COLO829 (cell line): ENCODE results near the gene KRTAP1-5.
"Not testable (repeated sequence)": the region's sequence is repeated elsewhere in the genome, so short reads cannot be mapped to it uniquely, and the experiment has no call there.

Experiments used
- DNase-seq: peaks from one replicate; pipeline ENCODE4 v3.0.0; 2012; ENCODE audit warnings: low spot score

The KRTAP1-5 gene, protein sequence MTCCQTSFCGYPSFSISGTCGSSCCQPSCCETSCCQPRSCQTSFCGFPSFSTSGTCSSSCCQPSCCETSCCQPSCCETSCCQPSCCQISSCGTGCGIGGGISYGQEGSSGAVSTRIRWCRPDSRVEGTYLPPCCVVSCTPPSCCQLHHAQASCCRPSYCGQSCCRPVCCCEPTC

DNA sequence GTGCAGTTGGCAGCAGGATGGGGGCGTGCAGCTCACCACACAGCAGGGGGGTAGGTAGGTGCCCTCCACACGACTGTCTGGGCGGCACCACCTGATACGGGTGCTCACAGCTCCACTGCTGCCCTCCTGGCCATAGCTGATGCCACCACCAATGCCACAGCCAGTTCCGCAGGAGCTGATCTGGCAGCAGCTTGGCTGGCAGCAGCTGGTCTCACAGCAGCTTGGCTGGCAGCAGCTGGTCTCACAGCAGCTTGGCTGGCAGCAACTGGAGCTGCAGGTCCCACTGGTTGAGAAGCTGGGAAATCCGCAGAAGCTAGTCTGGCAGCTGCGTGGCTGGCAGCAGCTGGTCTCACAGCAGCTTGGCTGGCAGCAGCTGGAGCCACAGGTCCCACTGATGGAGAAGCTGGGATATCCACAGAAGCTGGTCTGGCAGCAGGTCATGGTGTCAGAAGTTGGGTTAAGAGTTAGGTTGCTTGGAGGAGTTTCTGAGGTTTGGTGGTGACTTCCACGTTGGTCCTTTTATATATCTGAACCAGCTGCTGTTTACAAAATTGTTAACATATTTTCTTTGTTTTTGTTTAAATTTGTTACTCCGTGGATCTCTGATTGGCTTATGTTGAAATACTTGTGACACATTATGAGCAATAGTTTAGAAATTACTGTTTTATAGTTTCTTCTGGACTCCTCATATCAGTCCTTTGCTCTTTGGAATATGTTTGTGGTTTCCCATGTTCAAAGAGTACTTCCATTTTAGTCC, at the start of gene KRTAP1-5:
TSS of gene KRTAP1-5 (minus strand) at position 494 of the 757 bp plus-strand sequence. CDS start at position 441, 53 bp downstream.
- no peak for DNase-seq

DNA sequence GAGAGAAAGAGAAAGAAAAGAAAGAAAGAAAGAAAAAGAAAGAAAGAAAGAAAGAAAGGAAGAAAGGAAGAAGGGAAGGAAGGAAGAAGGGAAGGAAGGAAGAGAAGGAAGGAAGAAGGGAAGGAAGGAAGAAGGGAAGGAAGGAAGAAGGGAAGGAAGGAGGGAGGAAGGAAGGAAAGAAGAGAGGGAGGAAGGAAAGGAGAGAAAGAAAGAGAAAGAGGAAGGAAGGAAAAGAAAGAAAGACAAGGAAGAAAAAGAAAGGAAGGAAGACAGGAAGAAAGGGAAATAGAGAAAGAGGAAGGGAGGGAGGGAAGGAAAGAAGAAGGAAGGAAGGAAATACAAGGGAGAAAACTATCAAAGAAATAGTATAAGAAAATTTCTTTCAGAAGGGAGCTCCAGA, 49.8 kb upstream of the KRTAP1-5 start:
- no peak for DNase-seq

DNA sequence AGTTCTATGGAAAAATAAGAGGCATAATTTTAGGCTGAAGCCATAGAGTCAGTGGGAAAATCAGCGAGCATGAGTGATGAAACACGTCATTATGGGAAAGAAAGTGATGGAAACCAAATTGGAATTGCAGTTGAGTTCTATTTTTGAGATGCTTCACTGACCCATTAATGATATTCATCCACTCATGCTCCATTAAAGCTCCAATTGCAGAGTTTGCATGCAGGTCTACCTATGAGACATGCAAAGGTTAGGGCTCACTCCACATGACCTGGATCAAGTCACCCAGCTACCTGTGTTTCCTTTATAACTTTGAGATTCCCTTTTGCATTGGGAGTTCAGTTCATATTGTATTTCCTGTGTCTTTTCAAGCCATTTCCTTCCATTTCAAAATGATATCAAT, 46.7 kb upstream of the KRTAP1-5 start:
- no peak for DNase-seq

DNA sequence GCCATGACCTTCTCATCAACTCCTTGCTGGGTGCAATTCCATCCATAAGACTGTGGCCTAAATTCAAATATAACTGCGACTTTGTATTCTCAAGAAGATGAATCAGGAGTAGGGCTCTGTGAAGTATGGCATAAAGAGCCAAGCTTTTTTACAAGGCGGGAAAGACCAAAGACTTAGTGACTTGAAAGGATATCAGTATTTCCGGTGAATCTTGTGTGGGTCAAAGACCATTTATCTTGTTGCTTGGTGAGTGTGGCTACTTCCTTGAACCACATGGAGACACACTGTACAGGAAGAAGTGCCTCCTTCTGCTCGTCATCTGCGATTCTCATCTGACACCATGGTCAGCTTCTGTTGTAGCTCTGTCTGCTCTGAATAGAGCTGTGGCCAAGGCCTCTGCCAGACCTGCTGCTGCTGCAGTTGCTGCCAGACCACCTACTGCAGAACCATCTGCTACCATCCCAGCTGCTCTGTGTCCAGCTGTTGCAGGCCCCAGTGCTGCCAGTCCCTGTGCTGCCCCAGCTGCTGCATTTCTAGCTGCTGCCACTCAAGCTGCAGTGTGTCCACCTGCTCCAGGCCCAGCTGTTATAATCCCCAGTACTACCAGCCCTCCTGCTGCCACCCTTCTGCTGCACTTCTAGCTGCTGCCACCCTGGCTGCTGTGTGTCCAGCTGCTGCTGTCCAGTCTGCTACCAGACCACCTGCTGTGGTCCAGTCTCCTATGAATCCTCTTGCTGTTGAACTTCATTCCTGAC, 44.8 kb upstream of the KRTAP1-5 start:
- no peak for DNase-seq

DNA sequence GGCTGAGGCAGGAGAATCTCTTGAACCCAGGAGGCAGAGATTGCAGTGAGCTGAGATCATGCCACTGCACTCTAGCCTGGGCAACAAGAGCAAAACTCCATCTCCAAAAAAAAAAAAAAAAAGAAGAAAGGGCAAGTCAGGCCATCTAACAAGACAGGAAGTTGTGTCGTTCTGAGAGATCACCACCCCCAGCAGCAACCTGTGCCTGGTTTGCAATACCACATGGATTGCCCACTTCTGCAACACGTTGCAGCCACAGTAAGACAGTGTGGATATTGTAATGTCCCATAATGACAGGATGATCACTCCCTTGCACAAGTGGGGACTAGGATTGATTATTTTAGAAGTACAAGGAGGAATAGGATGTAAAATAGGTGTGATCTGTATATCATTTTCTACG, 42.0 kb upstream of the KRTAP1-5 start:
- no peak for DNase-seq

DNA sequence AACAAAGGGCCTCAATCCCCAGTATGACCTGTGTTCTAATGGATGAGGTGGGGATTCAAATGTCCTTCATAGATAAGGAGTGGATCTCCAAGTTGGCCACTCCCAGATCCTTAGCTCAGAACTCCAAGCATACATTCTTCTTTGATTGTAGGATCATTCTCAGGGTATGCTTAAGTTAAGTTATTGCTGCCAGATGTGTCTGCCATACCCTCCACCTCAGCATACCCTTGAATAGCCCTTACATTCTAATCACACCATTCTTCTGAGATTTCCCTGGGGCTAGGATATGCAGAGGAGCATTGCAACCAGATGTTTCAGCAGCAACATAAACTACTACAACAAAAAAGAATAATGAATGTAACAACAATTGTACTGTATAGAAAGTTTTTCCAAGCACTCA, 40.3 kb upstream of the KRTAP1-5 start:
- no peak for DNase-seq

DNA sequence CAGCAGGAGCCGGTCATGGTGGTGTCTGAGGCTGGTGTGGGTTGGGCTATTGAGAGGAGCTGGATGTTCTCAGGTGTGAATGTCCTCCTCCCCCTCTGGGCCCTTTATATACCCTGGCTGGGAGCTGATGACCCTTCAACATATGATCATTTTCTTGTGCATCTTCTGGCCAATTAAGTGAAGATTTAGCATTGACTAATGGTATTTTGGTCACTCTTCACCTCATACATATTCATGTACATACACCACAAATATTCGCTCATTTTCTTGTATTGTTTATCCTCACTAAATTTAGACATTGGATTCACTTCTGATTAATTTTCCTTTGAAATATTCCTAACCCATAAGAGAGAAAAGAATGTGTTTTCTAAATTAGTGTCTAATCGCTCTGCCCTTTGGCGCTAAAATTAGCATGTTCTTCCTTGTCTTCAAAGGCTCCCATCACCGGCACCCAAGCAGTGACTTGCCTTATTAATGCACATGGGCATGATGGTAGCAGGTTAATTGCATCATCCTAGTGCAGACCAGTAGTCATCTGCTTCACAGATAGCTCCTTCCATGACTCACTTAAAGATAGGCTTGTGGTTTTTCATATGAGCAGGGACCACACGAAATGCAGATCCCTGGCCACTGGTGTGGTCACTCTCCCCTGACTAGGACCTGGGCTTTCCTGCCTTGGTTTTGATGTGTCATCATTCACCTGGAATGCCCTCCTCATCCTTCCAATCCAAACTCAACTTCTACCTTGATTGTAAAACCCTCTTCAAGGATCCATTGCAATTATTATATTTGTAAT, 39.0 kb upstream of the KRTAP1-5 start, which contains the start of gene KRTAP2-4:
TSS of gene KRTAP2-4 (minus strand) at position 51 of the 796 bp plus-strand sequence. CDS start at position 17, 34 bp downstream.
- no peak for DNase-seq

DNA sequence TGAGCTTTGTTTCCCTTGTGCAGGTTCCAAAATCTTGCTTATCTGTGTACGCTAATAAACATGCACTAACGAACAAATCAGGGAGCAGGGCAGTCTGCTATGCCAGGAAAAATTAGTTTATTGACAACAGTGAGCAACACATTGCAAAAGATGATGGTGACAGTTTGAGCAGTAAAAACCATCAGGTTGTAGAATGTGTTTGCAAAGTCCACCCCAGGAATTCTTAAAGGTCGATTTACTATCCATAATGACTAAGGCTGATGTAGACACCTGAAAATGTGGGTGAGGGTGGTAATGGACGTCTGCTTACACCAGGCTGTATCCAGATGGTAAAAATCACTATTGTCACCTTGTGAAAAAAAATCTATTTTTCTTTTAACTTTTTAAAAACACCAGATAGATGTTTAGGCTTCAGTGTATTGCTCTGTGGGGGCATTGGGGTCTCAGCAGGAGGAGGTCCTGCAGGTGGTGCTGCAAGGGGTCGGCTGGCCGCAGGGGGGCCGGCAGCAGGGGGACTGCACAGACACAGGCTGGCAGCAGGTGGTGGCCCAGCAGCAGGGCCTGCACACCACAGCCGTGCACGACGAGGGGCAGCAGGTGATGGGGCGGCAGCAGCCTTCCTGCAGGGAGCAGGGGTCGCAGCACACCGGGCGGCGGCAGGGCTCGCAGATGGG, 38.1 kb upstream of the KRTAP1-5 start:
- DNase-seq: not testable (repeated sequence)

DNA sequence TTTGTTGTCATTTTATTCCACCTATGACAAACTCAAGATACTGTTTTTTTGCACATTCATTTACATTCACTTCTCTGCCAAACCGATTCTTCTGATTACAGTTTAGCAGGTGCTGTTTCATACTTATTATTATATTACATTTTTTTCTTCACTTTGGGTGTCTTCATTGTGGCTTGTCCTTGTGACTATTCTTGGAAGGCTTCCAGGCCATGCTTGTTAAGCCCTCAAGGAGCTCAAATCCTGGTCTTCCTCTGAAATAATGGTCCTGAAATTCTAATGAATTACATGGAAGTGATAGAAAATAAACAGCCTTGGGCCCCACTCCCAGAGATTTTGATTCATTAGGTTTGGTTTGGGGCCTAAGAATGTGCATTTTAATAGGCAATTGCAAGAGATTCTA, 37.3 kb upstream of the KRTAP1-5 start:
- DNase-seq: no peak

DNA sequence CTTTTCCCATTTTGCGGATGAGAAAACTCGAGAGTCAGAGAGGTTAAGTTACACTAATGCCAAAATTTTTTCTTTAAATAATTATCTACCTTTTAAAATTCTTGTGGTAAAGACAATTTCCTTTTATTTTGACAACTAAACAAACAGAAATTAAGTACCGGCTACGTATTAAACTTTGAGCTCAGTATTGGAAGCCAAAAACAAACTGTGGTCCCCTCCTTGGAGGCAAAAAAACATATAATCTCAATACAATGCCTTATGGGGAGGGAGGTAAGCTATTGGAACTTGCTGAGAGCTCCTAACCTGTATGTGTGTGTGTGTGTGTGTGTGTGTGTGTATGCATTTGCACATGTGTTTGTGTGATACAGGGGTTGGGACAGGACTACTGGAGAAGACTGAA, 36.4 kb upstream of the KRTAP1-5 start:
- no peak for DNase-seq

DNA sequence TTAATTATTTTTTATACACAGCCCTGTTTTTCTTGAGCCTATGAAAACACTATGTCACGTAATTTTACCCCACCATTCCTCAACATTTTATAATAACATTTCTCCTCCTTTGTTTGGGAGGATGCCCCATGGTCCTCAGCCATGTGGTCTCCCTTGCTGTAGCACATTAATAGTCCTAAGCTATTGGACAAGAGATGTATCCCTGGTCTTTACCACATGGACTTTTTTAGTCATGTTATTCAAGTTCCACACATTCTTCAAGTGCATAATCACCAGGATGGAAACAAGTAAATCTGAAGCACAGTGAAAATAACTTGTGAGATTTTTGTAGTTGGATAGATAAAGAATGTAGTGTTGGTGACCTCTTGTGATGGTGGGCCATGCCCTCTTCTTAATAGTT, 35.0 kb upstream of the KRTAP1-5 start:
- DNase-seq: peak; percentile 20

DNA sequence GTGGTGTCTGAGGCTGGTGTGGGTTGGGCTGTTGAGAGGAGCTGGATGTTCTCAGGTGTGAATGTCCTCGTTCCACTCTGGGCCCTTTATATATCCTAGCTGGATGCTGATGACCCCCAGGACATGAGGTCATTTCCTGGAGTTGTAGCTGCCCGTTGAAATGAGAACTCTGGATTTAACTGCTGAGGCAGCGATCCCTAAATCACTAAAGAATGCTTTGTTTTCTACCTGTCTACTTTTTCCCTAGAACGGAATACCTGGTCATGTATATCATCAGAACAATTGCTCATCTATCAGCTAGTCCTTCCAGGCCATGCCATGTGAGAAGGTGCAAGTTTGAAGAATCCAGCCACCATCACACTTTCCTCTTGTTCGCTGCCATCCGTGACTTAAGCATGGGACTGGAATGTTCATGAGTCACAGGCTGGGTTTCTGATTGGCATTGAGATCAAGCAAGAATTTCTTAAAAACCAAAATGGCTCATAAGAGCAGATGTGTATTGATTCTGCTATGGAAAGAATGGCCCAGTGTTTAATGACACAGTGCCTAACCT, 33.1 kb upstream of the KRTAP1-5 start, which contains the start of gene KRTAP2-3:
TSS of gene KRTAP2-3 (minus strand) at position 63 of the 553 bp plus-strand sequence. CDS start 64 bp downstream, outside the sequence.
- peak; percentile 89 for DNase-seq

DNA sequence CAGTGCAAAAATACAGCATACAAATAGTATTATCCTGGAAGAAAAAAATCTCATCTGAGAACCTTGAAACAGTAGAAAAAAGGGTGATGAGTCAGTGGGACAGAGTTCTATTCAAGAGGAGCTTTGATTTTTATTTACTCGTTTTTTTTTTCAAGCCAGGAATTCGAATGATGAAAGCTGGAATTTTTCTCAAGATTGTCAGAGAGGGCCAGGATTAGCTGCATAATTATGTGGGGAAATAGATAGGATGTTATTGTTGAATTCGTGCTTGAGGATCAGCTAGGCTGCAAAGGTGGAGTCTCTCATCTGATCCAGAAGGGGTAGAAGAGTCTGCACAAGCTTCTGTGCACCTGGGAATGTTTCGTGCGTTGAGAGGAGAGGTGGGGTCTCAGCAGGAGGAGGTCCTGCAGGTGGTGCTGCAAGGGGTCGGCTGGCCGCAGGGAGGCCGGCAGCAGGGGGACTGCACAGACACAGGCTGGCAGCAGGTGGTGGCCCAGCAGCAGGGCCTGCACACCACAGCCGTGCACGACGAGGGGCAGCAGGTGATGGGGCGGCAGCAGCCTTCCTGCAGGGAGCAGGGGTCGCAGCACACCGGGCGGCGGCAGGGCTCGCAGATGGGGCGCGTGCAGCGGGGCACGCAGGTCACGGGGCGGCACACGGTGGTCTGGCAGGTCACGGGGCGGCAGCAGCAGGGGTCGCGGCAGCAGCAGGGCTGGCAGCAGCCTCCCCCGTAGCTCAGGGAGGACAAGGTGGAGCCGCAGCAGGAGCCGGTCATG, 32.5 kb upstream of the KRTAP1-5 start:
- peak; percentile 82 for DNase-seq

DNA sequence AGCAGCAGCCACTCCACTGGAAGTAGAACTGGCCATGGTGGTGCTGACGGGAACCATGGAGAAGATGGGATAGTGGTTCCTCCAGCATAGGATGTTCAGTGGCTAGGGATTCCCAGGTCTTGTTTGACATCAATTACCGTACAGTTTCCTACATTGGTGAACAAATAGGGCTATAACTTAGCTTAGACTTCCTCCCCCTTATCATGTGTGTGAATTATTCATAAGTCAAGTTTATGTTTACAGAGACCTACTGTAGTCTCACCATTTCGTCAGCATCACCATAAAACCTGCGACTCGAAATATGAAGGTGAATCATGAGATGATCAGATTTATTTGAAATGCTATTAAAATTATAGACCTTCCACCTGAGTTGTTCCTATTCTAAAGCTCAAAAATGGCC, 31.7 kb upstream of the KRTAP1-5 start:
- no peak for DNase-seq

DNA sequence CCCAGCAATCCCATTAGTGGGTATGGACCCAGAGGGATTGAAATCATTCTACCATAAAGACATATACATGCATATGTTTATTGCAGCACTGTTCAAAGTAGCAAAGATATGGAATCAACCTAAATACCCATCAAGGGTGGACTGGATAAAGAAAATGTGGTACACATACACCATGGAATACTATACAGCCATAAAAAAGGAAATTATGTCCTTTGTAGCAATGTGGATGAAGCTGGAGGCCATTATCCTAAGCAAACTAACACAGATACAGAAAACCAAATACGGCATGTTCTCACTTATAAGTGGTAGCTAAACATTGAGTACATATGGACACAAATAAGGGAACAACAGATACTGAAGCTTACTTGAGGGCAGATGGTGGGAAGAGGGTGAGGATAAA, 30.5 kb upstream of the KRTAP1-5 start:
- DNase-seq: no peak

DNA sequence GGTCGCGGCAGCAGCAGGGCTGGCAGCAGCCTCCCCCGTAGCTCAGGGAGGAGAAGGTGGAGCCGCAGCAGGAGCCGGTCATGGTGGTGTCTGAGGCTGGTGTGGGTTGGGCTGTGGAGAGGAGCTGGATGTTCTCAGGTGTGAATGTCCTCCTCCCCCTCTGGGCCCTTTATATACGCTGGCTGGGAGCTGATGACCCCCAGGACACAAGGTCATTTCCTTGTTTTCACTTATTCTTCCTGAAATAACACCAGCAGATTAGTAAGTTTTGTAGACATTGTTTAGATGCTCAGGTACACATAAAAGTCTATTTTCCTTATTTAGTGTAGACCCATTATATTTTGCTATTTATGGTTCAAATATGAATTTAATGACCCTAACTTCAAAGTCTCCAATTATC, 28.1 kb upstream of the KRTAP1-5 start, which contains the start of gene KRTAP2-2:
TSS of gene KRTAP2-2 (minus strand) at position 101 of the 400 bp plus-strand sequence. CDS start at position 82, 19 bp downstream.
- not testable (repeated sequence) for DNase-seq

DNA sequence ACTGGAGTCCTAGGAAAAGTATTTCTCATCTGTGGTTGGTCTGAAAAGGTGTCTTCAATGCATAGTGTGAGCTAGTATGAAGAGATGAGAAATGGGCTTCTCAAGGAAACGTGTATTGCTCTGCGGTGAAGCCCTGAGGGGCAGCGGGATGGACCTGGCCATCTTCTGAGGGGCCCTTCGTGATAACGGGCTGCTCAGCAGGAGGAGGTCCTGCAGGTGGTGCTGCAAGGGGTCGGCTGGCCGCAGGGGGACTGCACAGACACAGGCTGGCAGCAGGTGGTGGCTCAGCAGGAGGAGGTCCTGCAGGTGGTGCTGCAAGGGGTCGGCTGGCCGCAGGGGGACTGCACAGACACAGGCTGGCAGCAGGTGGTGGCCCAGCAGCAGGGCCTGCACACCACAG, 27.5 kb upstream of the KRTAP1-5 start:
- not testable (repeated sequence) for DNase-seq

DNA sequence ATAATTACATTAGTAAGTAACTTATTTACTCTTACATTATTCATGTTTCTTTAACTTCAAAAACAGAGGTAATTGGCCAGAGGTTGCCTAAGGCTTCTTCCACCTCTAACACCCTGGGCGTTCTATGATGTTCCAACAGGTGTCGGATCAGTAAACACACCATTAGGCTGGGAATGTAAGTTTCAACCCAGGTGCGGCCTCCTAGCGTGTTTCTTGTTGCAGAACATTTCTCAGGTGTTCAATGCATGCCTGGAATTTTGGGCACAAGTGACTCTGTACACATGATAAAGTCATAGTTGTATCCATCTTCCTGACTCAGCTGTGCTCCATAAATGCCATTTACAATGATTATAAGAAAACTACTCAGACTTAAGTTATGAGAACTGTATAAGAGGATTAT, 27.0 kb upstream of the KRTAP1-5 start:
- DNase-seq: no peak

DNA sequence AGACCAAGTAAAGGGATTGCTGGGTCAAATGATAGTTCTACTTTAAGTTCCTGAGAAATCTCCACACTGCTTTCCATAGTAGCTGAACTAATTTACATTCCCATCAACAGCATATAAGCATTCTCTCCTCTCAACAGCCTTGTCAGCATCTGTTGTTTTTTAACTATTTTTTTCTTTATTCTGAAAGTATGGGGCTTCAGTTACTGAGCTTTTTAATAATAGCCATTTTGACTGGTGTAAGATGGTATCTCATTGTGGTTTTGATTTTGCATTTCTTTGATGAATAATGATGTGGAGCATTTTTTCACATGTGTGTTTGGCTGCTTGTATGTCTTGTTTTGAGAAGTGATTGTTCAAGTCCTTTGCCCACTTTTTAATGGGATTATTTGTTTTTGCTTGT, 25.6 kb upstream of the KRTAP1-5 start:
- DNase-seq: no peak

DNA sequence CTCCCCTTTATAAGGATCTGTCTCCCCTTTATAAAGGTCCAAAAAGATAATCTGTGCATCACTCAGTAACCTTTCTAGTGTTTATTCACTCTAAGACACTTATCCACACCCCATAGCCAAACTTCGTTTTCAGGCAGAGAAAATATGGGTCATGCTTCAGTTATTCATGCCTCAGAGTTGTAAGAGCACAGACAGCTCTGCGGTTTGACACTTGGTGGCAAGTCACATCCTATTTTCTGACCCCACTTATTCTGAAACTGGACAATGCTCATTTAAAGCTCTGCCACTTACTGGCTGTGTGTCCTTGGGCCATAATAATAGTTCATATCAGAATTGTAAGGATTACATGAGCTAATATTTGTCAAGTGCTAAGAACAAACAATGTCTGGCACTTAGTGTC, 22.1 kb upstream of the KRTAP1-5 start:
- no peak for DNase-seq
